ENCODE data around the gene UBE2O. TPM values are rescaled to one million over a fixed set of nuclear protein-coding genes. Genes with fewer than 3 reads are reported as not detected.

Gene UBE2O
- 17.1 TPM for polyA plus RNA-seq (2013, experiment 1 of 2)
- polyA plus RNA-seq (2013, experiment 2 of 2): 16.9 TPM

DNA sequence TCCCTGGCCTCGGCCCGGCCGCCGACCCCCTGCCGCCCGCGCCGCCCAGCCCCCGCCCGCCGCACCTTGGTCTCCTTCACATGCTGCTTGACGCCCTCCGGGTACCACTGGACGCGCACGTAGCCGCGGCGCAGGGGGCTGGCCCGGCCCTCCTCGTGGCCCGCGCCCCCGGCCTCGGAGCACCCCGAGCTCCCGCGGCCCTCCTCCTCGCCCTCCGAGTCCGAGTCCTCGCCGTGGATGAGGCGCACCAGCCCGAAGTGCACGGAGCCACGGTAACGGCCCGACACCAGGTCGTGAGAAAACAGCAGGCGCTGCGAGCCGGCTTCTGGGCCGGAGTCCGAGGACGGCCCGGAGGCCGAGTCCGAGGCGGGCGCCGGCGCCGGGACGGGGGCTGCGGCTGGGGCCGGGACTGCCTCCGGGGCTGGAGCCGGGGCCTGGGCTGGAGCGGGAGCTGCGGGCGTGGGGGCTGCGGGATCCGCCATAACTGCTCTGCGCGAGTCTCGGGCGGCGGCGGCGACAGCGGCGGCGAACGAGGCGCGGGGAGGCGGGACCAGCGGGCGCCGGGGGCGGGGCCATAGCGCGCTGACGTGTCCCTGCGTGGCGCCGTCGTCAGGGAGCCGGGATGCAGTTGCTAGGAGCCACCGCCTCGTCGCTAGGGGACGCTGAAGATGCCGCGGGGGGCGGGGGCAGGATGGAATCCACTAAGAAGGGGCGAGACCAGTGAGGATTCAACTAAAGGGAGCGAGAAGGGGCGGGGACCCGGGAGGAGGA lies at the start of gene UBE2O:
TSS of gene UBE2O (minus strand) at position 493 of the 771 bp plus-strand sequence. CDS start at position 482, 11 bp downstream.
- Histone ChIP-seq H4K8ac (ENCODE audit: low read depth, low read length) (peak within 1 kb of the TSS; percentile 7), H2BK5ac (ENCODE audit: low read length) (peak within 1 kb of the TSS; percentile 26), H2BK120ac (ENCODE audit: low read depth, low read length) (peak within 1 kb of the TSS; percentile 49), H3K14ac (ENCODE audit: low read length) (peak within 1 kb of the TSS; percentile 100), H3K4ac (ENCODE audit: low read length) (peak within 1 kb of the TSS; percentile 48), H3K27me3 (ENCODE audit: control insufficient read depth in 3 of 3, insufficient read depth in 3 of 3, low read depth in 1 of 3, low read length in 3 of 3) (no peaks in the 10 kb centered on the region), H2BK12ac (ENCODE audit: low read length) (no peak within 1 kb of the TSS), H4K91ac (ENCODE audit: low read depth, low read length, poor library complexity) (peak within 1 kb of the TSS; percentile 42), H2AK5ac (ENCODE audit: low read depth, low read length) (peak within 1 kb of the TSS; percentile 89), H3K27ac (replicated peaks; ENCODE audit: low read length) (no peak within 1 kb of the TSS), H3K18ac (ENCODE audit: low read length) (peak within 1 kb of the TSS; percentile 97), H3K79me1 (ENCODE audit: low read depth, low read length) (peaks cover 7% of the 10 kb centered on the region), H2AFZ (ENCODE audit: low read length) (peak within 1 kb of the TSS; percentile 94), H3K23ac (ENCODE audit: low read depth, low read length, poor library complexity) (peak within 1 kb of the TSS; percentile 92), H3K4me1 (ENCODE audit: control insufficient read depth in 2 of 2, insufficient read depth in 1 of 2, low read depth in 1 of 2, low read length in 2 of 2) (peaks cover 5 to 13% of the 10 kb centered on the region in 2 donors), H3K4me3 (ENCODE audit: low read length in 2 of 2) (peak within 1 kb of the TSS; percentile 91 to 99), H3K9me3 (replicated peaks in 1 of 2; ENCODE audit: control insufficient read depth in 2 of 2, insufficient read depth in 1 of 2, low read depth in 1 of 2, low read length in 2 of 2) (no peaks in the 10 kb centered on the region), H3K36me3 (replicated peaks in 1 of 2; ENCODE audit: control insufficient read depth in 2 of 2, insufficient read depth in 2 of 2, low read length in 2 of 2) (no peaks in the 10 kb centered on the region), H3K4me2 (ENCODE audit: insufficient read depth, low read length, poor library complexity, severe bottlenecking) (peak within 1 kb of the TSS; percentile 85), H3K9ac (ENCODE audit: low read depth, low read length, poor library complexity) (peak within 1 kb of the TSS; percentile 99), H2BK15ac (ENCODE audit: low read length) (peak within 1 kb of the TSS; percentile 63)
- no CpG with 5 or more reads among the region's 101 CpGs for WGBS, 2 donors (ENCODE audit: extremely low coverage in 2 of 2, insufficient read length in 2 of 2, insufficient replicate concordance in 1 of 2)
- DNase-seq (ENCODE audit: low spot score): peak; percentile 89

DNA sequence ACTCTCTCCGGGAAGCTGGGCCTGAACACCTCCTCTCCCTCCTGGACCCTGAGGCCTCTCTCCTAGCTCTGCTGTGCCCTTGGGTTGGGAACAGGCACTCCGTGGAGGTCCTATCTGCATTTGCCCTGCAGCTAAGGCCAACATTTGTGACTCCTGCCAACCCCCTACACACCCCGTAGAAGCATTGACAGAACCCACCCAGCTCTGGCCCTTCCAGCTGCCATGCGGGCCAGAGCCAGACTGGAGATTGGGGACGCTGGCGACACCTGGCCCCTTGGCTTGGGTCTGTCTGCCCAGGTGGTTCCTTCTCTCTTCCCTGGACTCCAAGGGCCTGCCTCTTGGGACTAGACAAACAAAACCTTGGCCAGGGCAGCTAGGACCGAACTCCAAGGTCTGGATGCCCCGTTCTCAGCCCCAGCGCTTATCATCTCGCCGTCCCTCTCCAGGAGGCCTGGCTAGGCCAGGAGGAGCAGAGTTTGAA lies 48.9 kb upstream of the UBE2O start:
- DNase-seq (ENCODE audit: low spot score): no peak
- no peak overlapping the region for H3K27ac ChIP-seq (replicated peaks; ENCODE audit: low read length)
- peak overlapping the region; percentile 27 for H2BK15ac ChIP-seq (ENCODE audit: low read length)
- peak overlapping the region; percentile 64 for H4K91ac ChIP-seq (ENCODE audit: low read depth, low read length, poor library complexity)
- peaks cover 5 to 74% (median 18%) of the 10 kb centered on the region in 3 experiments for H3K27me3 ChIP-seq (ENCODE audit: control insufficient read depth in 3 of 3, insufficient read depth in 3 of 3, low read depth in 1 of 3, low read length in 3 of 3)
- no peak overlapping the region for H2BK120ac ChIP-seq (ENCODE audit: low read depth, low read length)
- H3K23ac ChIP-seq (ENCODE audit: low read depth, low read length, poor library complexity): no peak overlapping the region
- peak overlapping the region; percentile 75 for H2BK12ac ChIP-seq (ENCODE audit: low read length)
- no peak overlapping the region for H3K4ac ChIP-seq (ENCODE audit: low read length)
- H3K14ac ChIP-seq (ENCODE audit: low read length): no peak overlapping the region
- H4K8ac ChIP-seq (ENCODE audit: low read depth, low read length): no peak overlapping the region
- H3K9me3 ChIP-seq (replicated peaks in 1 of 2; ENCODE audit: control insufficient read depth in 2 of 2, insufficient read depth in 1 of 2, low read depth in 1 of 2, low read length in 2 of 2): no peaks in the 10 kb centered on the region
- H3K4me2 ChIP-seq (ENCODE audit: insufficient read depth, low read length, poor library complexity, severe bottlenecking): no peak overlapping the region
- H3K79me1 ChIP-seq (ENCODE audit: low read depth, low read length): no peaks in the 10 kb centered on the region
- peak overlapping the region; percentile 90 for H3K18ac ChIP-seq (ENCODE audit: low read length)
- no CpG with 5 or more reads among the region's 11 CpGs for WGBS, 2 donors (ENCODE audit: extremely low coverage in 2 of 2, insufficient read length in 2 of 2, insufficient replicate concordance in 1 of 2)
- no peak overlapping the region for H3K9ac ChIP-seq (ENCODE audit: low read depth, low read length, poor library complexity)
- peaks cover 13 to 30% of the 10 kb centered on the region in 2 donors for H3K4me1 ChIP-seq (ENCODE audit: control insufficient read depth in 2 of 2, insufficient read depth in 1 of 2, low read depth in 1 of 2, low read length in 2 of 2)
- H2AFZ ChIP-seq (ENCODE audit: low read length): peak overlapping the region; percentile 90
- peak overlapping the region; percentile 97 for H2AK5ac ChIP-seq (ENCODE audit: low read depth, low read length)
- no peaks in the 10 kb centered on the region for H3K36me3 ChIP-seq (replicated peaks in 1 of 2; ENCODE audit: control insufficient read depth in 2 of 2, insufficient read depth in 2 of 2, low read length in 2 of 2)
- H2BK5ac ChIP-seq (ENCODE audit: low read length): peak overlapping the region; percentile 61
- H3K4me3 ChIP-seq (ENCODE audit: low read length in 2 of 2): peak overlapping the region; percentile 38 to 42

DNA sequence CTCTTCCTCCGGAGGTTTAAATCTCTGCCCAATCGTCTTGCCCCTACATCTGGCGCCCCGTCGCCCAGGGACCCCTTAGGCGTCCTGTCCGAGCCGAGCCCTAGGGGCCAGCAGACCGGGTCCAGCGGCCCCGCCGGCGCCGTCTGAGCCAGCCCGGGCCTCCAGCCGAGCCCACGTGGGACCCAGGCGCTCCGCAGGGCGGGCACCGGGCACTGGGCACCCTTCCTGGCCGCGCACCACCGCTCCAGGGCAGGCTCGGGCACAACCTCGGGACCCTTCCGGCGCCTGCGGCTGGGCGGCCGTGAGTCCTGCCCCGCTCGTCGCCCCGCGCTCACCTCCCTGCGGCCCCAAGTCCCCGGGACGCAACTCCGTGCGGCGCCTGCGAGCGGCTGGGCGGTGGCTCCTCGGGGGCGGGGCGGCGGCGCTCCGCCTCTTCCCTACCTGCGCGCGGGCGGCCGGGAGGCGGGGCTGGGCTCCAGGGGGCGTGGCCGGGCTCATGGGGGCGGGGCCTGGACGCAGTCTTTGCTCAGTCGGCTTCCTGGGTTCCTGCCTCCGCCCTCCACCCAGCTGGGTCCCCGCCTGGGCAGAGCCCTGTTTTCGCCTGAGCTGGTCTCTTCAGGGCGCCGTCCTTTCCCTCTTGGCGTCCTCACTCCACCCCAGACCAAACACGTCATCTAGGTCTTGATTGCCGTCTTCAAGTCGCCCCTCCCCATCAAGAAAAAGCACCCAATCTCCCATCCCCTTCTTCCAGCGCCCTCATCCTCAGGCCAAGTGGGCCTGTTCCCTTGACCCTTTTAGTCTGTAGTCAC lies 48.3 kb upstream of the UBE2O start, which contains the start of gene RHBDF2:
TSS of gene RHBDF2 (minus strand) at position 406 of the 809 bp plus-strand sequence. CDS start 19,899 bp downstream, outside the sequence.
- Histone ChIP-seq H2BK15ac (ENCODE audit: low read length) (peak within 1 kb of the TSS; percentile 60), H3K27me3 (ENCODE audit: control insufficient read depth in 3 of 3, insufficient read depth in 3 of 3, low read depth in 1 of 3, low read length in 3 of 3) (peaks cover 5 to 75% (median 14%) of the 10 kb centered on the region in 3 experiments), H3K9ac (ENCODE audit: low read depth, low read length, poor library complexity) (peak within 1 kb of the TSS; percentile 79), H4K91ac (ENCODE audit: low read depth, low read length, poor library complexity) (peak within 1 kb of the TSS; percentile 64), H2AFZ (ENCODE audit: low read length) (peak within 1 kb of the TSS; percentile 90), H4K8ac (ENCODE audit: low read depth, low read length) (peak within 1 kb of the TSS; percentile 56), H3K79me1 (ENCODE audit: low read depth, low read length) (no peaks in the 10 kb centered on the region), H2BK12ac (ENCODE audit: low read length) (peak within 1 kb of the TSS; percentile 75), H3K4me2 (ENCODE audit: insufficient read depth, low read length, poor library complexity, severe bottlenecking) (peak within 1 kb of the TSS; percentile 97), H3K18ac (ENCODE audit: low read length) (peak within 1 kb of the TSS; percentile 90), H3K4me1 (ENCODE audit: control insufficient read depth in 2 of 2, insufficient read depth in 1 of 2, low read depth in 1 of 2, low read length in 2 of 2) (peaks cover 11 to 28% of the 10 kb centered on the region in 2 donors), H3K9me3 (replicated peaks in 1 of 2; ENCODE audit: control insufficient read depth in 2 of 2, insufficient read depth in 1 of 2, low read depth in 1 of 2, low read length in 2 of 2) (no peaks in the 10 kb centered on the region), H2BK5ac (ENCODE audit: low read length) (peak within 1 kb of the TSS; percentile 85), H3K27ac (replicated peaks; ENCODE audit: low read length) (no peak within 1 kb of the TSS), H3K14ac (ENCODE audit: low read length) (no peak within 1 kb of the TSS), H3K23ac (ENCODE audit: low read depth, low read length, poor library complexity) (peak within 1 kb of the TSS; percentile 52), H3K4ac (ENCODE audit: low read length) (no peak within 1 kb of the TSS), H3K36me3 (replicated peaks in 1 of 2; ENCODE audit: control insufficient read depth in 2 of 2, insufficient read depth in 2 of 2, low read length in 2 of 2) (no peaks in the 10 kb centered on the region), H2BK120ac (ENCODE audit: low read depth, low read length) (no peak within 1 kb of the TSS), H3K4me3 (ENCODE audit: low read length in 2 of 2) (peak within 1 kb of the TSS; percentile 42 to 81), H2AK5ac (ENCODE audit: low read depth, low read length) (peak within 1 kb of the TSS; percentile 97)
- peak; percentile 78 for DNase-seq (ENCODE audit: low spot score)
- no CpG with 5 or more reads among the region's 72 CpGs for WGBS, 2 donors (ENCODE audit: extremely low coverage in 2 of 2, insufficient read length in 2 of 2, insufficient replicate concordance in 1 of 2)

Data from neuronal stem cell (in vitro differentiated cells).